ENCODE results near the gene SP9.

DNA sequence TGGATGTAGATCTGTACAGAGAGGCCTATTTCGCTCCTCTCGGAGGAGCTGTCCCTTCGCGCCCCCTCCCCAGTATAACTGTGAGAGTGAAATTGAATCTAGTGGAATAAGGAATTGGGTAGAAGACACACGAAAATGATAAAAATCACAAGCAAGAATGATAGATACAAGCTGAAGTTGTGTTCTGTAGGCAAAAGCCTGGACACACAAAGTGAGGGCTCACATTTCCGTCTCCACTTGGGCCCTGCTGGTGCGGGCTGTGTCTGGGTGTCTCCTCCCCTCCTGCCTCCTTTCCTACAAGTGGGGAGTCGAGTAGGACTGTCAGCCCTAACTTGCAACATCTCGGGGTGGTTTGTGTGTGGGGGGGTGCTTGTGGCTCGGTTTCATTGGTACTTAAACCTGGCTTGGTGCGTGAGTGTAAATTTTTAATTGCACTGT lies 457 bp upstream of the SP9 start:
- TF ChIP-seq EZH2 (IDR thresholded peaks at IDR 0.05), result no peak
- no peak for TF ChIP-seq FOXP2 (optimal IDR thresholded peaks at IDR 0.05; ENCODE audit: control extremely low read depth, extremely low read length, insufficient read depth)
- no peak for TF ChIP-seq POLR2AphosphoS5 (IDR thresholded peaks at IDR 0.05; ENCODE audit: borderline replicate concordance, low read depth, low read length)

Measured in SK-N-MC (cell line).